Fibroblast of the aortic adventitia (primary cell): ENCODE results near the gene SESN2. TPM values are rescaled to one million over a fixed set of nuclear protein-coding genes. Genes with fewer than 3 reads are reported as not detected.

Experiments used
- DNase-seq: peaks from one replicate; pipeline ENCODE4 v3.0.0-alpha.2; 2010; ENCODE audit warnings: low read depth
- H3K4me3 ChIP-seq: 2 replicates; pipeline ENCODE4 v1.5.1; 2011; ENCODE audit warnings: low read depth, mild to moderate bottlenecking, control low read depth, low read length, moderate library complexity
- CTCF ChIP-seq: IDR thresholded peaks from 2 replicates; pipeline ENCODE4 v1.5.1; 2011; ENCODE audit warnings: mild to moderate bottlenecking, low read length, control low read depth, inconsistent platforms; ENCODE audit not compliant: insufficient read depth
- total RNA-seq: library from RNA; depleted of rRNA; stranded (reverse); fragments of >200 nt; gene quantifications from 2 replicates; pipeline ENCODE4 v1.2.3, GENCODE V29; 2012; ENCODE audit warnings: low replicate concordance

Gene SESN2
- total RNA-seq, 1 donor = 47.4 TPM

- TF ChIP-seq CTCF = no peak
- no peak overlapping the region for H3K4me3 ChIP-seq
- DNase-seq = no peak
Observed at GRCh38 chr1:28249866-28250295, 9.4 kb upstream of the SESN2 start.

GRCh38 chr1:28256197-28256827, 3.0 kb upstream of the SESN2 start:
- no peak overlapping the region for H3K4me3 ChIP-seq
- no peak for TF ChIP-seq CTCF
- no peak for DNase-seq

- no peak for DNase-seq
- H3K4me3 ChIP-seq = no peak overlapping the region
- no peak for TF ChIP-seq CTCF
Observed at GRCh38 chr1:28257736-28258135, 1.6 kb upstream of the SESN2 start.

- TF ChIP-seq CTCF = no peak
- H3K4me3 ChIP-seq = peak overlapping the region; percentile 54
- DNase-seq = peak; percentile 54
Observed at GRCh38 chr1:28258628-28259251, 578 bp upstream of the SESN2 start.

GRCh38 chr1:28259934-28260802, 850 bp downstream of the SESN2 start:
- TF ChIP-seq CTCF = no peak
- peak; percentile 89 for DNase-seq
- H3K4me3 ChIP-seq = peak overlapping the region; percentile 91

- no peak for TF ChIP-seq CTCF
- H3K4me3 ChIP-seq = peak overlapping the region; percentile 91
- DNase-seq = no peak
Observed at GRCh38 chr1:28260803-28261174, 1.5 kb downstream of the SESN2 start.
